GM21447 (cell line): Measurements from ENCODE around the gene PIP4K2A.

Experiments used
- ATAC-seq: cut with Tn5 transposase; IDR thresholded peaks from one replicate; pipeline ENCODE4 v1.9.1; 2021; ENCODE audit not compliant: unreplicated experiment

The PIP4K2A gene

GRCh38 chr10:22561909-22562308, 152.5 kb downstream of the PIP4K2A start:
- no peak for ATAC-seq

GRCh38 chr10:22560913-22561239, 153.5 kb downstream of the PIP4K2A start:
- ATAC-seq = no peak

GRCh38 chr10:22560096-22560912, 154.1 kb downstream of the PIP4K2A start:
- no peak for ATAC-seq

- no peak for ATAC-seq
Measured at GRCh38 chr10:22557321-22557720, 157.1 kb downstream of the PIP4K2A start.

- no peak for ATAC-seq
Measured at GRCh38 chr10:22556774-22557173, 157.6 kb downstream of the PIP4K2A start.

GRCh38 chr10:22554461-22555182, 159.8 kb downstream of the PIP4K2A start:
- no peak for ATAC-seq

GRCh38 chr10:22553452-22553995, 160.9 kb downstream of the PIP4K2A start:
- no peak for ATAC-seq

- ATAC-seq = no peak
Measured at GRCh38 chr10:22552888-22553378, 161.4 kb downstream of the PIP4K2A start.

- no peak for ATAC-seq
Measured at GRCh38 chr10:22551681-22552365, 162.6 kb downstream of the PIP4K2A start.

GRCh38 chr10:22550732-22551131, 163.6 kb downstream of the PIP4K2A start:
- no peak for ATAC-seq

- ATAC-seq = no peak
Measured at GRCh38 chr10:22548344-22548743, 166.0 kb downstream of the PIP4K2A start.

- no peak for ATAC-seq
Measured at GRCh38 chr10:22545643-22546042, 168.7 kb downstream of the PIP4K2A start.

- ATAC-seq = no peak
Measured at GRCh38 chr10:22544325-22545068, 169.9 kb downstream of the PIP4K2A start.

GRCh38 chr10:22542773-22543172, 171.6 kb downstream of the PIP4K2A start:
- no peak for ATAC-seq

GRCh38 chr10:22541900-22542299, 172.5 kb downstream of the PIP4K2A start:
- ATAC-seq = no peak

- ATAC-seq = no peak
Measured at GRCh38 chr10:22539579-22540298, 174.6 kb downstream of the PIP4K2A start.

GRCh38 chr10:22537810-22538209, 176.6 kb downstream of the PIP4K2A start:
- no peak for ATAC-seq

- ATAC-seq = no peak
Measured at GRCh38 chr10:22536620-22537019, 177.8 kb downstream of the PIP4K2A start.

- no peak for ATAC-seq
Measured at GRCh38 chr10:22534849-22535604, 179.4 kb downstream of the PIP4K2A start.
